Measurements from ENCODE around the gene TMEM132C.

GRCh38 chr12:128288896-128289295 is 21.9 kb downstream of the TMEM132C start:
- TF ChIP-seq CTCF (conservative IDR thresholded peaks at IDR 0.05; ENCODE audit: low read length): no peak
- no peak for TF ChIP-seq EZH2phosphoT487 (IDR thresholded peaks at IDR 0.05; ENCODE audit: borderline replicate concordance, low read depth, low read length)

Measured in OCI-LY7 (cell line).